ENCODE measurements around the gene EXT2.

EXT2 gene

DNA sequence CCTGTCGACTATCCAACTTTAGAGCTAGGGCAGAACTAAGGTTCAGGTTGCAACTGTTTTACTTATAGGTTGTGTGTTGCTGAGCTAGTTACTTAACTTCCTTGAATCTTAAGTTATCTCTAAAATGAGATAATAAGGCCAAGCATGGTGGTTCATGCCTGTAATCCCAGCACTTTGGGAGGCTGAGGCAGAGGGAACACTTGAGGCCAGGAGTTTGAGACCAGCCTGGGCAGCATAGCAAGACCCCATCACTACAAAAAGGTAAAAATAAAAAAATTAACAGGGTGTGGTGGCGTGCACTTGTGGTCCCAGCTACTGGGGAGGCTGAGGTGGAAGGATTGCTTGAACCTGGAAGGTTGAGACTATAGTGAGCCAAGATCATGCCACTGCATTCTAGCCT, 27.3 kb upstream of the EXT2 start:
- ATAC-seq: no peak
- TF ChIP-seq RARB (CRISPR knock-in tag; IDR thresholded peaks at IDR 0.05): no peak
- TF ChIP-seq TOX (CRISPR knock-in tag; IDR thresholded peaks at IDR 0.05; ENCODE audit: borderline replicate concordance): no peak
- TF ChIP-seq SNAI2 (CRISPR knock-in tag; IDR thresholded peaks at IDR 0.05): no peak

DNA sequence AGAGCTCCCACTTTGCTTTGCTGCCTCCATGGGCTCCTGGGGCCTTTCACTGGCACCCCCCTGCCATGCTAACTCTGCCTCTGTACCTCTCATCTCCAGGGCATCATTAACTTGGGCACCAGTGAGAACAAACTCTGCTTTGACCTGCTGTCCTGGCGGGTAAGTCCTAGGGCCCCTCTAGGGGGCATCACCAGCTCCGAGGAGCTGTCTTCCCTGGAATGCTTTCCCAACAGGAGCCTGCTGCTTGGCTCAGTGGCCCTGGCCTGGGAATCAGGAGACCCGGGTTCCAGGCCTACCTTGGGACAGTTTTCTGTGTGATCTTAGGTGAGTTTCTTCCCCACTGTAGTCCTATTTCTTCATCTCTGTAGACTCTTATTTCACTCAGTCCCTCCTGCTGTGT, 24.3 kb upstream of the EXT2 start:
- no peak for ATAC-seq
- TF ChIP-seq ARNTL (CRISPR knock-in tag; IDR thresholded peaks at IDR 0.05; ENCODE audit: borderline replicate concordance, low read depth) (no peak), ZNF70 (CRISPR knock-in tag; IDR thresholded peaks at IDR 0.05) (no peak), RARB (CRISPR knock-in tag; IDR thresholded peaks at IDR 0.05) (no peak), ZFP30 (CRISPR knock-in tag; IDR thresholded peaks at IDR 0.05) (no peak), ZNF8 (CRISPR knock-in tag; IDR thresholded peaks at IDR 0.05) (no peak), OSR1 (CRISPR knock-in tag; IDR thresholded peaks at IDR 0.05) (no peak)

DNA sequence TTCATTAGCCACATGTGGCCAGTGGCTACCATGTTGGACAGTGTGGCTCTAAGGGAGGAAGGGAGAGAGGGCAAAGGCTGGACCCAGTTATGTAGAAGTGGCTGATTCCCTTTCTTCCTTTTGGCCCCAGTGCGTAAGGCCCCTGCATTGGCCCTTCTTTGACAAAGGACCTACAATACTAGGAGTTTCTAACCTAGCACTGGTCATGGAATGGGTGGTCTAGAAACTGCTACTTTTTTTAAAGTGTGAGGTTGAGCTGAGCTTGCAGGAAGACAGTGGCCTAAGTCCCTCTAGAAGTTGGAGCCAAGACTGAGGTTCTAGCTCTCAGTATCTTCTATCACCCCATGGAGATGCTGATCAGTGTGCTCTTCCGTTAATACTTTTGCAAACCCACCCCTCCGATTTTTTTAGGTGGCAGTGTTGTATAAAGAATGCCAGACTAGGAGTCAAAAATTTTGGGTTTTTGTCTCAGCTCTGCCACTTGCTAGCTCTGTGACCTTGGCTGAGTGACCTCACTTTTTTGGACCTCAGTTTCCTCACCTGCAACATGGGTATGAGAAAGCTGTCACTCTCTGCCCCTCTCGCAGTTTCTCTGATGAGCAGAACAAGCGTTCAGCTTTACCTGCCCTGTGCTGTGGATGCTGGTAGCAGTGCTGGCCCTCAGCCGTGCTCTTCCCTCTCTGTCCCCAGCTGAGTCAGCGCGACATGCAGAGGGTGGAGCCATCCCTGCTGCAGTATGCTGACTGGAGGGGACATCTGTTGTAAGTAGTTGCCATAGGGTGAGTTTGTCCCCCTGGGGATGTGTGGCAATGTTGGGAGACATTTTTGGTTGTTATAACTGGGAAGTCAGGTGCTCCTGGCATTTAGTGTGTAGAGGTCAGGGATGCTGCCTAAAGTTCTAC, 22.5 kb upstream of the EXT2 start:
- TF ChIP-seq ZFP3 (CRISPR knock-in tag; IDR thresholded peaks at IDR 0.05) (no peak), ZNF565 (CRISPR knock-in tag; conservative IDR thresholded peaks at IDR 0.05; ENCODE audit: low read depth) (no peak), ZNF70 (CRISPR knock-in tag; IDR thresholded peaks at IDR 0.05) (no peak), RARB (CRISPR knock-in tag; IDR thresholded peaks at IDR 0.05) (no peak), ESRRG (CRISPR knock-in tag; IDR thresholded peaks at IDR 0.05) (no peak), CSDC2 (CRISPR knock-in tag; IDR thresholded peaks at IDR 0.05) (no peak), TOX (CRISPR knock-in tag; IDR thresholded peaks at IDR 0.05; ENCODE audit: borderline replicate concordance) (no peak), ZNF8 (CRISPR knock-in tag; IDR thresholded peaks at IDR 0.05) (no peak), ZC3H10 (CRISPR knock-in tag; IDR thresholded peaks at IDR 0.05) (no peak)
- TF ChIP-seq, protein P1, sequence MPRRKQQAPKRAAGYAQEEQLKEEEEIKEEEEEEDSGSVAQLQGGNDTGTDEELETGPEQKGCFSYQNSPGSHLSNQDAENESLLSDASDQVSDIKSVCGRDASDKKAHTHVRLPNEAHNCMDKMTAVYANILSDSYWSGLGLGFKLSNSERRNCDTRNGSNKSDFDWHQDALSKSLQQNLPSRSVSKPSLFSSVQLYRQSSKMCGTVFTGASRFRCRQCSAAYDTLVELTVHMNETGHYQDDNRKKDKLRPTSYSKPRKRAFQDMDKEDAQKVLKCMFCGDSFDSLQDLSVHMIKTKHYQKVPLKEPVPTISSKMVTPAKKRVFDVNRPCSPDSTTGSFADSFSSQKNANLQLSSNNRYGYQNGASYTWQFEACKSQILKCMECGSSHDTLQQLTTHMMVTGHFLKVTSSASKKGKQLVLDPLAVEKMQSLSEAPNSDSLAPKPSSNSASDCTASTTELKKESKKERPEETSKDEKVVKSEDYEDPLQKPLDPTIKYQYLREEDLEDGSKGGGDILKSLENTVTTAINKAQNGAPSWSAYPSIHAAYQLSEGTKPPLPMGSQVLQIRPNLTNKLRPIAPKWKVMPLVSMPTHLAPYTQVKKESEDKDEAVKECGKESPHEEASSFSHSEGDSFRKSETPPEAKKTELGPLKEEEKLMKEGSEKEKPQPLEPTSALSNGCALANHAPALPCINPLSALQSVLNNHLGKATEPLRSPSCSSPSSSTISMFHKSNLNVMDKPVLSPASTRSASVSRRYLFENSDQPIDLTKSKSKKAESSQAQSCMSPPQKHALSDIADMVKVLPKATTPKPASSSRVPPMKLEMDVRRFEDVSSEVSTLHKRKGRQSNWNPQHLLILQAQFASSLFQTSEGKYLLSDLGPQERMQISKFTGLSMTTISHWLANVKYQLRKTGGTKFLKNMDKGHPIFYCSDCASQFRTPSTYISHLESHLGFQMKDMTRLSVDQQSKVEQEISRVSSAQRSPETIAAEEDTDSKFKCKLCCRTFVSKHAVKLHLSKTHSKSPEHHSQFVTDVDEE (CRISPR knock-in tag; IDR thresholded peaks at IDR 0.05): no peak
- TF ChIP-seq, protein P2, sequence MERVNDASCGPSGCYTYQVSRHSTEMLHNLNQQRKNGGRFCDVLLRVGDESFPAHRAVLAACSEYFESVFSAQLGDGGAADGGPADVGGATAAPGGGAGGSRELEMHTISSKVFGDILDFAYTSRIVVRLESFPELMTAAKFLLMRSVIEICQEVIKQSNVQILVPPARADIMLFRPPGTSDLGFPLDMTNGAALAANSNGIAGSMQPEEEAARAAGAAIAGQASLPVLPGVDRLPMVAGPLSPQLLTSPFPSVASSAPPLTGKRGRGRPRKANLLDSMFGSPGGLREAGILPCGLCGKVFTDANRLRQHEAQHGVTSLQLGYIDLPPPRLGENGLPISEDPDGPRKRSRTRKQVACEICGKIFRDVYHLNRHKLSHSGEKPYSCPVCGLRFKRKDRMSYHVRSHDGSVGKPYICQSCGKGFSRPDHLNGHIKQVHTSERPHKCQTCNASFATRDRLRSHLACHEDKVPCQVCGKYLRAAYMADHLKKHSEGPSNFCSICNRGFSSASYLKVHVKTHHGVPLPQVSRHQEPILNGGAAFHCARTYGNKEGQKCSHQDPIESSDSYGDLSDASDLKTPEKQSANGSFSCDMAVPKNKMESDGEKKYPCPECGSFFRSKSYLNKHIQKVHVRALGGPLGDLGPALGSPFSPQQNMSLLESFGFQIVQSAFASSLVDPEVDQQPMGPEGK (CRISPR knock-in tag; IDR thresholded peaks at IDR 0.05; ENCODE audit: borderline replicate concordance): no peak
- ATAC-seq: no peak

DNA sequence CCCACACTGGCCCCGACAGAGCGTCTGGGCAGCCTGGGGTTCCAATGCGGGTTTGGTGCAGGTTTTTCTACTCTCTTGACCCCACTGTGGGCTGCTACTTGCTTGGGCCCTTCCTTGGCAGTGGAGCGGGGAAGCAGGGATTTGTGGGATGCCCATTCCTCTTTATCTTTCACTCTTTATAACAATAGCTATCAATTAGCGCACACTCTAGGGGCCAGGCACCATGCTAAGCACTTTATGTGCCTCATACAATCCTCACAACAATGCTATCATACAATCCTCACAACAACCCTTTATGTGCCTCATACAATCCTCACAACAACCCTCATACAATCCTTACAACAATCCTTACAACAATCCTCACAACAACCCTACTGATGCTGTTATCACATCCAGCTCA, 16.7 kb upstream of the EXT2 start:
- ATAC-seq: no peak
- TF ChIP-seq TOX (CRISPR knock-in tag; IDR thresholded peaks at IDR 0.05; ENCODE audit: borderline replicate concordance): no peak
- no peak for TF ChIP-seq ZNF8 (CRISPR knock-in tag; IDR thresholded peaks at IDR 0.05)
- TF ChIP-seq PPARA (CRISPR knock-in tag; IDR thresholded peaks at IDR 0.05; ENCODE audit: borderline replicate concordance): no peak
- TF ChIP-seq TCF4 (CRISPR knock-in tag; IDR thresholded peaks at IDR 0.05; ENCODE audit: borderline replicate concordance): no peak
- TF ChIP-seq, protein P2 (CRISPR knock-in tag; IDR thresholded peaks at IDR 0.05; ENCODE audit: borderline replicate concordance): no peak
- TF ChIP-seq GLIS3 (CRISPR knock-in tag; IDR thresholded peaks at IDR 0.05): no peak
- no peak for TF ChIP-seq ZFP3 (CRISPR knock-in tag; IDR thresholded peaks at IDR 0.05)
- no peak for TF ChIP-seq RARB (CRISPR knock-in tag; IDR thresholded peaks at IDR 0.05)
- TF ChIP-seq, protein P3, sequence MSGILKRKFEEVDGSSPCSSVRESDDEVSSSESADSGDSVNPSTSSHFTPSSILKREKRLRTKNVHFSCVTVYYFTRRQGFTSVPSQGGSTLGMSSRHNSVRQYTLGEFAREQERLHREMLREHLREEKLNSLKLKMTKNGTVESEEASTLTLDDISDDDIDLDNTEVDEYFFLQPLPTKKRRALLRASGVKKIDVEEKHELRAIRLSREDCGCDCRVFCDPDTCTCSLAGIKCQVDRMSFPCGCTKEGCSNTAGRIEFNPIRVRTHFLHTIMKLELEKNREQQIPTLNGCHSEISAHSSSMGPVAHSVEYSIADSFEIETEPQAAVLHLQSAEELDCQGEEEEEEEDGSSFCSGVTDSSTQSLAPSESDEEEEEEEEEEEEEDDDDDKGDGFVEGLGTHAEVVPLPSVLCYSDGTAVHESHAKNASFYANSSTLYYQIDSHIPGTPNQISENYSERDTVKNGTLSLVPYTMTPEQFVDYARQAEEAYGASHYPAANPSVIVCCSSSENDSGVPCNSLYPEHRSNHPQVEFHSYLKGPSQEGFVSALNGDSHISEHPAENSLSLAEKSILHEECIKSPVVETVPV (CRISPR knock-in tag; IDR thresholded peaks at IDR 0.05): no peak
- no peak for TF ChIP-seq ZNF565 (CRISPR knock-in tag; conservative IDR thresholded peaks at IDR 0.05; ENCODE audit: low read depth)
